MCF 10A (cell line): ENCODE data around the gene TAL1. TPM values are rescaled to one million over a fixed set of nuclear protein-coding genes. Genes with fewer than 3 reads are reported as not detected.

Experiments
- BruUV-seq: library from RNA; stranded (reverse); fragments of 400-500 nt; replicated peaks from 2 replicates; lab custom pipeline; 2021; lab: Mats Ljungman, UMichigan
- CTCF ChIA-PET: fragments of 300-600 bp; sonication (Branson Sonifier 250); formaldehyde crosslinking; extraction: SDS; loops from one replicate; lab custom pipeline; 2021; ENCODE audit warnings: antibody characterized with exemption, inconsistent platforms; lab: Yijun Ruan, JAX
- POLR2A ChIA-PET: fragments of 300-600, 350-650 bp; sonication (Branson Sonifier 250); formaldehyde crosslinking; extraction: SDS; loops from one replicate; lab custom pipeline; 2020; ENCODE audit warnings: antibody characterized with exemption, inconsistent platforms; lab: Yijun Ruan, JAX
- DNase-seq: peaks from one replicate; pipeline ENCODE4 v3.0.0-alpha.2; 2018; ENCODE audit not compliant: unreplicated experiment
- H3K27ac Mint-ChIP-seq: one replicate; pipeline ENCODE4 v1.8.0; 2022; ENCODE audit warnings: mild to moderate bottlenecking, low read depth, mixed read lengths; ENCODE audit not compliant: unreplicated experiment
- H3K27me3 Mint-ChIP-seq: one replicate; pipeline ENCODE4 v1.8.0; 2022; ENCODE audit warnings: mixed read lengths; ENCODE audit not compliant: insufficient read depth, unreplicated experiment
- H3K36me3 Mint-ChIP-seq: one replicate; pipeline ENCODE4 v1.8.0; 2022; ENCODE audit warnings: mild to moderate bottlenecking, moderate library complexity, mixed read lengths; ENCODE audit not compliant: insufficient read depth, unreplicated experiment
- H3K4me1 Mint-ChIP-seq: one replicate; pipeline ENCODE4 v1.8.0; 2022; ENCODE audit warnings: mixed read lengths; ENCODE audit not compliant: insufficient read depth, unreplicated experiment
- H3K4me3 Mint-ChIP-seq: one replicate; pipeline ENCODE4 v1.8.0; 2022; ENCODE audit warnings: mild to moderate bottlenecking, moderate library complexity, mixed read lengths; ENCODE audit not compliant: unreplicated experiment
- H3K9me3 Mint-ChIP-seq: one replicate; pipeline ENCODE4 v1.8.0; 2022; ENCODE audit warnings: mixed read lengths; ENCODE audit not compliant: unreplicated experiment
- CTCF ChIP-seq: fragments of 200-600 bp; IDR thresholded peaks from one replicate; pipeline ENCODE4 v1.8.0; 2022; ENCODE audit warnings: antibody characterized with exemption, mild to moderate bottlenecking; ENCODE audit not compliant: unreplicated experiment
- intact Hi-C: fragments of 100-400 bp; cut with micrococcal nuclease; formaldehyde crosslinking; loops from 2 replicates; pipeline ENCODE4 v1.14.1; 2022
- total RNA-seq: library from RNA; stranded (reverse); gene quantifications from 2 replicates; pipeline ENCODE4 v1.2.3, GENCODE V29; 2022

Gene TAL1
- total RNA-seq, 1 experiment from 2014 or later: not detected

- Mint-ChIP-seq H3K36me3 (peaks cover 6% of the 10 kb centered on the region), H3K27me3 (no peaks in the 10 kb centered on the region), H3K4me1 (peaks cover 16% of the 10 kb centered on the region), H3K27ac (no peak overlapping the region), H3K9me3 (no peaks in the 10 kb centered on the region), H3K4me3 (no peak overlapping the region)
- ChIA-PET POLR2A (interaction anchor here (1.0 to 3.5 kb wide), 12 partner anchors 8 to 126 kb away, joined by 3 to 23 read pairs (median 6); partner anchors contain the start of genes CMPK1, PDZK1IP1 and STIL), CTCF (interaction anchor here (0.5 to 6.3 kb wide), 38 partner anchors 8 to 817 kb away, joined by 3 to 212 read pairs (median 4); partner anchors contain the start of genes CMPK1 and PDZK1IP1)
- intact Hi-C loops: loop anchor here (1.0 kb wide), 2 partner anchors 70 to 84 kb away; no protein-coding TSS in a partner anchor
- DNase-seq: peak; percentile 67
- no TSS peak for BruUV-seq
- peak; percentile 71 for TF ChIP-seq CTCF
Observed at GRCh38 chr1:47262787-47263413, 30.9 kb upstream of the TAL1 start.

GRCh38 chr1:47257224-47257623 is 25.2 kb upstream of the TAL1 start:
- H3K4me1 Mint-ChIP-seq: no peaks in the 10 kb centered on the region
- H3K27ac Mint-ChIP-seq: no peak overlapping the region
- POLR2A ChIA-PET: interaction anchor here (0.6 to 1.6 kb wide), 2 partner anchors 64 to 65 kb away, joined by 3 to 4 read pairs; no protein-coding TSS in a partner anchor
- H3K4me3 Mint-ChIP-seq: no peak overlapping the region
- CTCF ChIA-PET: interaction anchor here (0.6 to 2.8 kb wide), 3 partner anchors 17 to 78 kb away, joined by 3 to 23 read pairs (median 6); no protein-coding TSS in a partner anchor
- peaks cover 4% of the 10 kb centered on the region for H3K36me3 Mint-ChIP-seq
- intact Hi-C loops: no loop called here
- no peak for DNase-seq
- H3K27me3 Mint-ChIP-seq: no peaks in the 10 kb centered on the region
- no TSS peak for BruUV-seq
- TF ChIP-seq CTCF: no peak
- H3K9me3 Mint-ChIP-seq: no peaks in the 10 kb centered on the region

GRCh38 chr1:47252795-47253194 is 20.8 kb upstream of the TAL1 start:
- DNase-seq: no peak
- no peaks in the 10 kb centered on the region for H3K27me3 Mint-ChIP-seq
- H3K9me3 Mint-ChIP-seq: no peaks in the 10 kb centered on the region
- no peak overlapping the region for H3K4me3 Mint-ChIP-seq
- intact Hi-C loops: no loop called here
- ChIA-PET CTCF (interaction anchor here (0.6 to 6.1 kb wide), 7 partner anchors 10 to 189 kb away, joined by 3 to 55 read pairs (median 4); partner anchors contain the start of genes FOXD2 and STIL), POLR2A (interaction anchor here (0.8 to 3.0 kb wide), 3 partner anchors 11 to 63 kb away, joined by 5 to 10 read pairs (median 8); partner anchors contain the start of gene PDZK1IP1)
- H3K4me1 Mint-ChIP-seq: no peaks in the 10 kb centered on the region
- no TSS peak for BruUV-seq
- peak overlapping the region; percentile 46 for H3K27ac Mint-ChIP-seq
- no peak for TF ChIP-seq CTCF
- H3K36me3 Mint-ChIP-seq: peaks cover 4% of the 10 kb centered on the region

- DNase-seq: no peak
- POLR2A ChIA-PET: interaction anchor here (0.8 to 3.0 kb wide), 4 partner anchors 11 to 62 kb away, joined by 3 to 10 read pairs (median 6); partner anchors contain the start of gene PDZK1IP1
- TF ChIP-seq CTCF: no peak
- H3K27ac Mint-ChIP-seq: peak overlapping the region; percentile 46
- no peaks in the 10 kb centered on the region for H3K27me3 Mint-ChIP-seq
- no peak overlapping the region for H3K4me3 Mint-ChIP-seq
- no TSS peak for BruUV-seq
- no peaks in the 10 kb centered on the region for H3K9me3 Mint-ChIP-seq
- intact Hi-C loops: no loop called here
- CTCF ChIA-PET: interaction anchor here (0.6 to 6.1 kb wide), 10 partner anchors 10 to 189 kb away, joined by 3 to 55 read pairs (median 4); partner anchors contain the start of genes FOXD2 and STIL
- no peaks in the 10 kb centered on the region for H3K4me1 Mint-ChIP-seq
- peaks cover 4% of the 10 kb centered on the region for H3K36me3 Mint-ChIP-seq
Observed at GRCh38 chr1:47252369-47252768, 20.3 kb upstream of the TAL1 start.
